Pons (tissue), 1 donor: ENCODE results near the gene WNT9B.
"Not testable (repeated sequence)": the region's sequence is repeated elsewhere in the genome, so short reads cannot be mapped to it uniquely, and the experiment has no call there.

Experiments used
- DNase-seq: peaks from one replicate; pipeline ENCODE4 v3.0.0-alpha.2; 2016; ENCODE audit warnings: low spot score

The WNT9B gene

GRCh38 chr17:46910179-46910927 is 59.0 kb downstream of the WNT9B start:
- DNase-seq: no peak

DNA sequence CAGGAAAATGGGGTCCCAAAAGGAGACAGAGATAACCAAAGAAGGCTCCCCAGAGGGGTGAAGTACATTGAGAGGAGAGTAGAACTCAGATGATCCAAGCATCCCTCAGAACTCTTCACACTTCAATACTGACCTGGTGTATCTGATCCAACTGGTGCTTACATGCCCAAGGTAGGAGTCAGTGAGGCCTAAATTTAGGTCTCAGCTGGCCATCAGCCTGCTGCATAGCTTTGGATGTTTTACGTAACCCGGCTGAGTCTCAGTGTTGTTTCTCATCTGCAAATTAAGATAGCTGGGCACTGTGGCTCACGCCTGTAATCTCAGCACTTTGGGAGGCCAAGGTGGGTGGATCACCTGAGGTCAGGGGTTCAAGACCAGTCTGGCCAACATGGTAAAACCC is 59.9 kb downstream of the WNT9B start:
- no peak for DNase-seq

GRCh38 chr17:46915596-46915995 is 64.2 kb downstream of the WNT9B start:
- no peak for DNase-seq

- DNase-seq: no peak
Observed at GRCh38 chr17:46916211-46916610, 64.8 kb downstream of the WNT9B start.

DNA sequence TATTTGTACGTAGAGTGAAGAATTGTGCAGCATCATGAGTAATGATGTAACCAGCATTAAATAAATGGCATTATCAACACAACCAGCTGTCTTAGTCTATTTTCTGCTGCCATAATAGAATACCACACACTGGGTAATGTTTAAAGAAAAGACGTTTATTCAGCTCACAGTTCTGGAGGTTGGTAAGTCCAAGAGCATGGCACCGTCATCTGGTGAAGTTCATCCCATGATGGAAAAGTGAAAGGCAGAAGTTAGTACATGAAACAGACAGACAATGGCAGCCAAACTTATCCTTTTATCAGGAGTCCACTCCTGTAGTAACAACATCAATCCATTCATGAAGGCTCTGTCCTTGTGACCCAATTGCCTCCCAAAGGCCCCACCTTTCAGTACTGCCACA is 65.2 kb downstream of the WNT9B start:
- no peak for DNase-seq

GRCh38 chr17:46917041-46917440 is 65.7 kb downstream of the WNT9B start:
- DNase-seq: no peak

DNA sequence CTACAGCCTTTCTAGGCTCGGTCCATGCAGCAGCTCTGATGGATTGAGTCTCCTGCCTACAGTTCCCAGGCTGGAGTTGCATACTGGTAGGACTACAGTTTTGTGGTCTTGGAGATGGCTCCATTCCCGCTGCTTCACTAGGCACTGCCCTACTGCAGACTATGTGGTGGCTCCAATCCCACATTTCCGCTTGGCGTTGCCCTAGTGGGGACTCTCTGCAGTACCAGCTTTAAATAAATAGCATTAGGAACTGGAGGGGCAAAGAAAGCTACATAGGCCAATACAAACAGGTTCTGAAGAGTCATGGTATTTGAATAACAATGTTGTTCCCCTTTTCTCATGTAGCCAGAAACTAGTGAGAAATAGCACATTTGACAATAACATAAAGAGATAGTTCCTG is 66.1 kb downstream of the WNT9B start:
- DNase-seq: no peak

- not testable (repeated sequence) for DNase-seq
Observed at GRCh38 chr17:46921962-46922361, 70.6 kb downstream of the WNT9B start.

GRCh38 chr17:46922487-46922803 is 71.1 kb downstream of the WNT9B start:
- DNase-seq: no peak

- peak; percentile 93 for DNase-seq
Observed at GRCh38 chr17:46922804-46923635, 71.6 kb downstream of the WNT9B start, which contains the start of gene GOSR2. Gene GOSR2 (plus strand): TSS chr17:46923160. CDS start chr17:46923193, 33 bp downstream.

DNA sequence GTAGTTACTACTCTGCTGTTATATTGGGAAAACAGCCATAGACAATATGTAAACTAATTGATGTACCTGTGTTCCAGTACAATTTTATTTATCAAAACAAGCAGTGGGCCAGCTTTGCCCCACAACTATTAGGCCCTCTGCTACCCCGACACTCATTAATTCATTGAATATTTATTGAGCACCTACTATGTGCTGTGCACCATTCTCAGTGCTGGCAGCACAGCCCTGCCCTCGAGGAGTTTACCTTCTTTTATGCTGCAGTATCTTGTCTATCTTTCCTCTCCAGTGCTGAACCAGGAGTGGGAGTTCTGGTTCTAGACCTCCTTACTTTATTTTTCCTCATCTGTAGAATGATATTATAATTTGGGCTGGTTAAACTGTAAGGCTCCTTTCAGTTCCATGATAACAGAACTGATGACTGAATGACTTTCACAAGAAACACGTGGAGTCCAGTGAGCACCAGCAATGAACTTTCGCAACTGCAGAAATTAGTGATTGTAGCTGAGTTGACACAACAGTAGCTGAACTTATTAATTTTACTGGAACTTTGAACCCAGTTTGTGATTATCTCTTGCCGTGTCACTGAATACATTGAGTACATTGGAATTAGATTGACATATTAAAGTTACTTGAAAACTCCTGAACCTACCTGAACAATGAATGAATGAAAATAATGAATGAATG is 73.9 kb downstream of the WNT9B start:
- DNase-seq: no peak

- DNase-seq: no peak
Observed at GRCh38 chr17:46928467-46929261, 77.3 kb downstream of the WNT9B start.

GRCh38 chr17:46929413-46929812 is 78.0 kb downstream of the WNT9B start:
- DNase-seq: no peak

DNA sequence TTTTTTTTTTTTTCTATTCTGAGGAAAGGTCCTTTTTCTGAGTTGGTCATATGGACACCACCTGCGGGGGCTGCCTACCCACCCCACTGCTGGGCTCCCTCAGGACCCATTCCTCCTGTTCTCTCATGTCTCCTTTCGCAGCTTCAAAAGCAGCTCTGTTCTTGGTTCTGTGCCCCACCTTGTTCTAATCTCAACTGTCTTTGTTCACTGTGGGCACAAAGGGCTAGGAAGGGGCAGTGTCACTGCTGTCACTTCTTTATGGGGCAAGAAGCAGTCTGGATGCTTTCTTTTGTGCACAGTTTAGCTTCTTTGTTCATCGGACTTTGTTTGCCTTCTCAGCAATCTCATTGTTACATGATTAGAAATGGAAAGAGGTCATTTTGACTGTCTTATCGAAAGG is 78.7 kb downstream of the WNT9B start:
- DNase-seq: peak; percentile 15

DNA sequence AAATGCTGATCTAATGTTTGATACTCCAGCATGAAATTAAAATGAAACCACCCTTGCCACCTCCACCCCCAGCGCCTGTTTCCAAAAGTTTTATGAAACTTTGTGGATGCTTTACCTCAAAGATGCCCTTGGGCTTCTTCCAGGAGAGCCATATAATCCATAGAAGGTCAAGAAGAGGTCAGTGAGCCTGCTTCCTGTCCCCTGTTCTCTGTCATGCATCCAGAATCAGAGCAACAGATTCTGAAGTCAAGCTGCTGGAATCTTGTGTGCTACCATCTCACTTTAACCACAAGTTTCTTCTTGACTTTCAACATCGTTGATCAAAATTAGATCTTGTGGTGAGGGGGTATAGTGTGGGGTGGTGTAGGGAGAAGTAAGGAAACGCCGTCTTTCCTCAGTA is 80.2 kb downstream of the WNT9B start:
- DNase-seq: no peak

GRCh38 chr17:46935658-46936266 is 84.4 kb downstream of the WNT9B start:
- DNase-seq: no peak
